Right lobe of liver (tissue), 6 donors: ENCODE results near the gene PAXX. TPM values are rescaled to one million over a fixed set of nuclear protein-coding genes. Genes with fewer than 3 reads are reported as not detected.

ENCODE experiments used
- ATAC-seq, 4 donors: fragments of 200-7000 bp; cut with Tn5 transposase; one replicate each; pipeline ENCODE4 v1.9.1; 2020; ENCODE audit warnings: mild to moderate bottlenecking in 4 of 4, moderate library complexity in 4 of 4
- DNase-seq, 3 donors: peaks; one replicate each; pipeline ENCODE4 v3.0.0-alpha.2; 2020
- H3K27ac ChIP-seq, 3 donors: fragments of 200-600 bp; one replicate each; pipeline ENCODE4 v1.8.0; 2022
- H3K27me3 ChIP-seq, 2 donors: fragments of 200-600 bp; one replicate each; pipeline ENCODE4 v1.8.0; 2022
- H3K36me3 ChIP-seq, 4 donors: fragments of 200-600 bp; sonication (generic) in 1 of 4; one replicate each; pipeline versions ENCODE4 v1.5.1 to v1.8.0; 2017 to 2022; ENCODE audit warnings: control low read depth in 1 of 4
- H3K4me1 ChIP-seq, 4 donors: fragments of 200-600 bp; sonication (generic) in 1 of 4; one replicate each; pipeline versions ENCODE4 v1.5.1 to v1.8.0; 2017 to 2022; ENCODE audit warnings: control low read depth in 1 of 4
- H3K4me3 ChIP-seq, 3 donors: fragments of 200-600 bp; one replicate each; pipeline ENCODE4 v1.8.0; 2022
- H3K9me3 ChIP-seq, 4 donors: fragments of 200-600 bp; sonication (generic) in 1 of 4; one replicate each; pipeline versions ENCODE4 v1.5.1 to v1.8.0; 2017 to 2022; ENCODE audit warnings: control low read depth in 1 of 4
- POLR2A ChIP-seq: fragments of 450-650 bp; IDR thresholded peaks from one replicate; pipeline ENCODE4 v1.6.1; 2017; ENCODE audit warnings: antibody characterized with exemption, mild to moderate bottlenecking
- WGBS: methylation state at CpG from one replicate; pipeline ENCODE4 v1.1.6; 2018; ENCODE audit warnings: low coverage, low lambda C conversion rate; ENCODE audit not compliant: insufficient coverage; ENCODE audit errors: missing lambda C conversion rate; 5-methylcytosine and 5-hydroxymethylcytosine counted together
- intact Hi-C, 2 donors: fragments of 100-400 bp; cut with DNase I; formaldehyde crosslinking; loops; one replicate each; pipeline versions ENCODE4 v1.11.2 to v1.14.1; 2022
- total RNA-seq, 6 experiments: library from RNA; depleted of rRNA in 2 of 6; stranded (reverse); fragments of >200 nt in 2 of 6; fragmentation: NEBNext Ultra II Directional in 3 of 6; extraction: Animal tissue kit (Norgen Biotek cat#: 25700) in 3 of 6; gene quantifications; one replicate each; pipeline versions ENCODE4 v1.1.0 to v1.2.4, GENCODE V29; 2016 to 2023
- TF ChIP-seq, protein P1 (sequence below), 4 donors: fragments of 200-600 bp in 3 of 4; fragments of 450-650 bp in 1 of 4; IDR thresholded peaks; one replicate each; pipeline versions ENCODE4 v1.5.1 to v1.8.0; 2016 to 2022; ENCODE audit warnings: antibody characterized with exemption in 4 of 4, mild to moderate bottlenecking in 2 of 4
- donor health status: DM: no; HTN: yes; CAD: no.
- donor health status: DM: no; HTN: no; CAD: no.
- donor health status: DM: no; HTN: no; CAD: no.
- donor health status: DM: no; HTN: yes; CAD: no.
- donor health status: DM: no; HTN: yes; CAD: no.

The PAXX gene
- total RNA-seq, 6 experiments from 2014 or later, result 13.8 to 34.5 (median 23.3) TPM

DNA sequence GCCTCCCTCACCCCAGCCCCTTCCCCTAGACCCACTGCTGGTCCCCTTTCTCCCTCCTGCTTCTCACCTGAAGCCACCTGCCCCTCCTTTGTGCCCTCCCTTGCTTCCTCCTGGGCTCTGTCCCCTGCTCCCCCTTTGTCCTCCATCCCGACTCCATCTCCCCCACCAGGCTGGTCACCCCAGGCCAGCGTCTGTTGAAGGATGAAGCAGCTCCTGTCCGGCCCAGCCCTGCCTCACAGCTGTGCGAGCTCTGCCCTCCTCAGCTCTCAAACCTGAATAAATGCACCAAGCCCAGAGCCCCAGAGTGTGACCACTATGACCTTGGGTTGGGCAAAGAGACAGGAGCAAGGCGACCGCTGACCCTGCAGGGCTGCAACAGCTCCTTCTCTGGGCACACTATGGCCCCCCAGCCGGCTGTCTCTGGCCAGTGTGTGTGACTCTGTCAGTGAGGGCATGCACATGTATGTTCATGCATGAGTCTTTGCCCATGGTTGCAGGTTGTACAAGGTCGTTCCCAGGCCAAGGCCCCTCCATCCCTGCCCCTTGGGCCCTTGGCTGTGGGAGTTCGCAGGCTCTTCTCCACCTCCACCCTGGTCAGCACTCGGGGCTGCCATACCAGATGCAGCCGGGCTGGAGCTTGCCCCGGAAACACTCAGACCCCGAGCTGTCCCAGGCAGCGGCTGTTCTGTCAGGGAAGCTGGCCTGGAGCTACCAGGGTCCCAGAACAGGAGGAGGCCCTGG, 36.9 kb upstream of the PAXX start:
- intact Hi-C loops, result no loop called here
- TF ChIP-seq, protein P1, sequence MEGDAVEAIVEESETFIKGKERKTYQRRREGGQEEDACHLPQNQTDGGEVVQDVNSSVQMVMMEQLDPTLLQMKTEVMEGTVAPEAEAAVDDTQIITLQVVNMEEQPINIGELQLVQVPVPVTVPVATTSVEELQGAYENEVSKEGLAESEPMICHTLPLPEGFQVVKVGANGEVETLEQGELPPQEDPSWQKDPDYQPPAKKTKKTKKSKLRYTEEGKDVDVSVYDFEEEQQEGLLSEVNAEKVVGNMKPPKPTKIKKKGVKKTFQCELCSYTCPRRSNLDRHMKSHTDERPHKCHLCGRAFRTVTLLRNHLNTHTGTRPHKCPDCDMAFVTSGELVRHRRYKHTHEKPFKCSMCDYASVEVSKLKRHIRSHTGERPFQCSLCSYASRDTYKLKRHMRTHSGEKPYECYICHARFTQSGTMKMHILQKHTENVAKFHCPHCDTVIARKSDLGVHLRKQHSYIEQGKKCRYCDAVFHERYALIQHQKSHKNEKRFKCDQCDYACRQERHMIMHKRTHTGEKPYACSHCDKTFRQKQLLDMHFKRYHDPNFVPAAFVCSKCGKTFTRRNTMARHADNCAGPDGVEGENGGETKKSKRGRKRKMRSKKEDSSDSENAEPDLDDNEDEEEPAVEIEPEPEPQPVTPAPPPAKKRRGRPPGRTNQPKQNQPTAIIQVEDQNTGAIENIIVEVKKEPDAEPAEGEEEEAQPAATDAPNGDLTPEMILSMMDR (IDR thresholded peaks at IDR 0.05), result no peak
- TF ChIP-seq POLR2A, result no peak
- no peaks in the 10 kb centered on the region for H3K36me3 ChIP-seq
- no peak overlapping the region for H3K27ac ChIP-seq
- DNase-seq (no peak), ATAC-seq (no peak)
- 92% methylated on average over 2 of the region's 14 CpGs for WGBS
- H3K9me3 ChIP-seq, result no peaks in the 10 kb centered on the region
- H3K4me1 ChIP-seq, result peaks cover 0 to 5% (median 0%) of the 10 kb centered on the region in 4 donors
- H3K27me3 ChIP-seq, result no peaks in the 10 kb centered on the region
- no peak overlapping the region for H3K4me3 ChIP-seq

DNA sequence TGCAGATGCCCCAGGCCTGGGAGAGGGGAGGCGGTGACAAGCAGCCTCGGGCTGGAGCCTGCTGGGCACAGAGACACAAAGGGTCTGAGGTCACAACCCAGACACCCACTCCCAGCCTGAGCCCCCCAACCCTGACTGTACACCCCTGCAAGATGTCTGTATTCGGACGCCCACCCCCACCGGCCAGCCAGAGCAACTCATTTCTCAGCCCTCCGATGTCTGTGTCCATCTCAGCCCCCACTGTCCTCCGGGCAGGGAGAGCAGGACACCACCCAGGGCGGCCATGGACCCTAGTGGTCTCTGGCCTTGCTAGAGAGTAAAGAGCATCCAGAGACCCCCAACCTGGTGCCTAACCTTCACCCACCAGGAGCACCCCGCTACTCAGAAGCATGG, 36.3 kb upstream of the PAXX start:
- TF ChIP-seq POLR2A, result no peak
- TF ChIP-seq, protein P1 (IDR thresholded peaks at IDR 0.05), result no peak
- Histone ChIP-seq H3K4me3 (no peak overlapping the region), H3K4me1 (peaks cover 0 to under 1% (median 0%) of the 10 kb centered on the region in 4 donors), H3K27ac (no peak overlapping the region), H3K27me3 (no peaks in the 10 kb centered on the region), H3K36me3 (no peaks in the 10 kb centered on the region), H3K9me3 (no peaks in the 10 kb centered on the region)
- no peak for ATAC-seq
- no peak for DNase-seq
- intact Hi-C loops, result no loop called here
- 80% methylated on average over 2 of the region's 9 CpGs for WGBS

GRCh38 chr9:136956604-136957003, 35.6 kb upstream of the PAXX start:
- TF ChIP-seq, protein P1 (IDR thresholded peaks at IDR 0.05), result no peak
- TF ChIP-seq POLR2A, result no peak
- H3K4me1 ChIP-seq, result no peaks in the 10 kb centered on the region
- no peaks in the 10 kb centered on the region for H3K9me3 ChIP-seq
- H3K27me3 ChIP-seq, result no peaks in the 10 kb centered on the region
- no peak overlapping the region for H3K4me3 ChIP-seq
- intact Hi-C loops, result no loop called here
- H3K27ac ChIP-seq, result no peak overlapping the region
- no peak for ATAC-seq
- WGBS, result 93% methylated on average over 4 of the region's 4 CpGs
- H3K36me3 ChIP-seq, result no peaks in the 10 kb centered on the region
- no peak for DNase-seq

GRCh38 chr9:136957461-136957860, 34.8 kb upstream of the PAXX start:
- TF ChIP-seq, protein P1 (IDR thresholded peaks at IDR 0.05), result no peak
- TF ChIP-seq POLR2A, result no peak
- DNase-seq (no peak), ATAC-seq (no peak)
- Histone ChIP-seq H3K36me3 (no peaks in the 10 kb centered on the region), H3K27me3 (no peaks in the 10 kb centered on the region), H3K4me1 (no peaks in the 10 kb centered on the region), H3K27ac (no peak overlapping the region), H3K4me3 (no peak overlapping the region), H3K9me3 (no peaks in the 10 kb centered on the region)
- 88% methylated on average over 1 of the region's 1 CpG for WGBS
- intact Hi-C loops, result no loop called here
